Measurements from ENCODE around the gene CFAP54.

The CFAP54 gene

DNA sequence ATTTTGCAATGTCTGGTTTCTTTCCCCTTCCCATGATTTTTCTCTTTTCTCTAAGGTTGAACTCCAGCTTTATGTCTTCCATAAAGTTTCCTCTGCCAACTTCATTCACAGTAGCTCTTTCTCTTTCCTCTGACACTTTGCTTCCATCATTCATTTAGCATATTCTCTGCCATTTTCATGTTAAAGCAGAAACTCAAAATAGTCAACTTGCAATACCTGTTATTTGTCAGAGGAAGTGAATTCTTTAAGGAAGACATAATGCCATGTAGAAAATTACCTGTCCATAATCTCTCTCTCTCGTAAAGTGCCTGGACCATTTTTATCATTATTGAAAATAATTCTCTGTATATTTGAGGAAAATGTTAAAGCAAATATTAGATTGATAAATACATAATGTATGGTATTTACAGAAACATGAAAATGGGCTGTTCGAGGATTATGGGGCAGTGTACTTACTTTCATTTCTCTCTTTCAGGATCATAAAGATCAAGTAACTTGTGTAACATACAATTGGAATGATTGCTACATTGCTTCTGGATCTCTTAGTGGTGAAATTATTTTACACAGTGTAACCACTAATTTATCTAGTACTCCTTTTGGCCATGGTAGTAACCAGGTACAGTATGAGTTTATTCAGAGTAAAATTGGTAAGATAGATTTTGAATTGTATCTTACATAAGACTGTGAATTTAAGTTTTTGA, 430.3 kb downstream of the CFAP54 start:
- no peak for DNase-seq (ENCODE audit: insufficient read length, low spot score)
- peak; percentile 28 for FAIRE-seq

All from GM19239 (cell line).